ENCODE data around the gene HNRNPUL1.
"Not testable (repeated sequence)": the region's sequence is repeated elsewhere in the genome, so short reads cannot be mapped to it uniquely, and the experiment has no call there.

The HNRNPUL1 gene
- total RNA-seq: 54.1 to 153 (median 85.2) reads per million in 18 experiments

GRCh38 chr19:41263850-41264580 lies at the start of gene HNRNPUL1:
TSS of gene HNRNPUL1 (plus strand) at chr19:41264372. CDS start at chr19:41264504, 132 bp downstream.
- peak; percentile 100 for DNase-seq

GRCh38 chr19:41217741-41218140 lies 46.4 kb upstream of the HNRNPUL1 start:
- DNase-seq: no peak

DNA sequence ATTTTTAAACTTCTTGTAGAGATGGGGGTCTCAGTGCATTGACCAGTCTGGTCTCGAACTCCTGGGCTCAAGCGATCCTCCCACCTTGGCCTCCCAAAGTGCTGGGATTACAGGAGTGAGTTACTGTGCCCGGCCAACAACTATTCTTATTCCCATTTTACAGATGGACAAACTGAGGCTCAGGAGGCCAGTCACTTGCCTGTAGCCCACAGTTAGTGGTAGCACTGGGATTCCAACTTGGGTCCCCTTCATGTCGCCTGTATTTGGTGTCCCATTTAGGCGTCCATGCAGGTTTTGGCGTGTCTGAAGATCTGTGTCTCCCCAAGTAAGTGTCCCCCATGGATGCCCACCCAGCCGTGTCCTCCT lies 45.9 kb upstream of the HNRNPUL1 start:
- no peak for DNase-seq

DNA sequence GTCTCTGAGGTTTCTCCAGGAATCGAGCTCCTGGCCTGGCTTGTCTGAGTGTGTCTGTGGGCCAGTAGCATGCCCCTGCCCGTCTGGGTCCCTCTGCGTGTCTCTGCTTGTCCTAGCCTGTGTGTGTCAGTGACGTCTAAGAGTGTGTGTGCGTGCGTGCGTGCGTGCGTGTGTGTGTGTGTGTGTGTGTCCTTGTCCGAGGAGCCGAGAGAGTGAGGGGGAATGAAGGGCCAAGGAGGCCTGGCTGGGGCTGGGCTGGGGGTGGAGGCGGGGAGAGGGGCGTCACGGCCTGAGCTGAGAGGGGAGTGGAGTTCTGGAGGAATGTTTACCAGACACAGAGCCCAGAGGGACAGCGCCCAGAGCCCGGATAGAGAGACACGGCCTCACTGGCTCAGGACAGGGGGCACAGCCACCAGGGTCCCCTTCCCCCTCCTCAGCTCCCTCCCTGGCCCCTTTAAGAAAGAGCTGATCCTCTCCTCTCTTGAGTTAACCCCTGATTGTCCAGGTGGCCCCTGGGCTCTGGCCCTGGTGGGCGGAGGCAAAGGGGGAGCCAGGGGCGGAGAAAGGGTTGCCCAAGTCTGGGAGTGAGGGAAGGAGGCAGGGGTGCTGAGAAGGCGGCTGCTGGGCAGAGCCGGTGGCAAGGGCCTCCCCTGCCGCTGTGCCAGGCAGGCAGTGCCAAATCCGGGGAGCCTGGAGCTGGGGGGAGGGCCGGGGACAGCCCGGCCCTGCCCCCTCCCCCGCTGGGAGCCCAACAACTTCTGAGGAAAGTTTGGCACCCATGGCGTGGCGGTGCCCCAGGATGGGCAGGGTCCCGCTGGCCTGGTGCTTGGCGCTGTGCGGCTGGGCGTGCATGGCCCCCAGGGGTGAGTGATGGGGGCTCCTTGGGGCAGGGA lies 45.3 kb upstream of the HNRNPUL1 start, which contains the start of gene AXL:
TSS of gene AXL (plus strand) at position 609 of the 893 bp plus-strand sequence. CDS start at position 779, 170 bp downstream.
- no peak for DNase-seq

DNA sequence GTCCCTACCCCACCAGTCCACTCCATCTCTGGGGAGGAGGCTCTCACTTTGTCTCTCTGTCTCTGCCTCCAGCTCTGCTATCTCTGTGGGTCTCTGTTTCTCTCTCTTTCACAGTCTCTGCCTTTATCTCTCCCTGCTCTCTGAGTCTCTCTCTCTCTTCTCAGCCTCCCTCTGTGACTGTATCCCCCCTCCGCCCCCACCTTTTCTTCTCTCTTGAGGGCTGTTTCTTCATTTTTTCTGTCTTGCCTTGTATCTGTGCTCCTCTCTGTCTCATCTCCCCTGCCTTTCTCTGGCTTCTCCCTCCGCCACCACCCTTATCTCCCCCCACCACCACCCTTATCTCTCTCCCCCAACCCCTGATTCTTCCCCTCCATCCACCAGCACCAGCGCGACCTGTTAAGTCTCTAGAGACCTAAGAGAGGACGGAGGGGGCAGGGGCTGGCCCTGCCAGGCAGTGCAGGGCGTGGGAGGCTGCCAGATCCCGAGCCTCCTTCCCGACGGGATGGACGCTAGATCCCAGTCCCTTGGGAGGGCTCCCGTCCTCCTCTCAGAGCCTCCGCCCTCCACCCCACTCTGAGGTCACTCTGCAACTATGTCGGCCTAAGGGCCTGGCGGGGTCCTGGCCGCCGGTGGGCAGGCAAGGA lies 44.1 kb upstream of the HNRNPUL1 start:
- DNase-seq: no peak

GRCh38 chr19:41220811-41221210 lies 43.4 kb upstream of the HNRNPUL1 start:
- peak in 1 of 2 donors; percentile 22 for DNase-seq

GRCh38 chr19:41221514-41222205 lies 42.5 kb upstream of the HNRNPUL1 start:
- DNase-seq: no peak

- DNase-seq: no peak
These were observed 41.9 kb upstream of the HNRNPUL1 start for GRCh38 chr19:41222240-41222639.

- DNase-seq: no peak
These were observed 40.5 kb upstream of the HNRNPUL1 start for GRCh38 chr19:41223431-41224234.

DNA sequence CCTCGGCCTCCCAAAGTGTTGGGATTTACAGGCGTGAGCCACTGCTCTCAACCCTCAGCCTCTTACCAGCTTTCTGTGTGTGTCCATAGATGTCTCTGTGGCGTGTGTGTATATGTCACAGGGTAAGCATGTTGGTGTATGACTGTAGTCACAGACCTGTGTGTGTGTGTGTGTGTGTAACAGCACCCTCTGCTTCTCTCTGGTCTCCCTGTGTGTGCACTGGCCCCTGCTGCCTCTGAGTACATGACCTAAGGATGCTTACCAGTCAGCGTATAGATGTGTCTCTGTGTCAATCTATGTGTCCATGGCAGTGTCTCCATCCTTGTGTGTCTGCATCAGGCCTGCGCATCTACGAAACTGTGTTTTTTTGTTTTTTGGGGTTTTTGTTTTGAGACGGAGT lies 39.5 kb upstream of the HNRNPUL1 start:
- DNase-seq: no peak

- DNase-seq: peak; percentile 62 to 82
These were observed 38.7 kb upstream of the HNRNPUL1 start for GRCh38 chr19:41225238-41226052.

- peak in 1 of 2 donors; percentile 43 for DNase-seq
These were observed 37.9 kb upstream of the HNRNPUL1 start for GRCh38 chr19:41226053-41226873.

- no peak for DNase-seq
These were observed 37.2 kb upstream of the HNRNPUL1 start for GRCh38 chr19:41226874-41227390.

- no peak for DNase-seq
These were observed 35.7 kb upstream of the HNRNPUL1 start for GRCh38 chr19:41228486-41228885.

GRCh38 chr19:41229338-41229737 lies 34.8 kb upstream of the HNRNPUL1 start:
- not testable (repeated sequence) for DNase-seq

- DNase-seq: no peak
These were observed 33.9 kb upstream of the HNRNPUL1 start for GRCh38 chr19:41230067-41230857.

GRCh38 chr19:41232686-41233085 lies 31.5 kb upstream of the HNRNPUL1 start:
- peak; percentile 44 to 57 for DNase-seq

- peak; percentile 96 to 97 for DNase-seq
These were observed 30.4 kb upstream of the HNRNPUL1 start for GRCh38 chr19:41233748-41234240.

Data from inflammatory macrophage (primary cell).